ENCODE results near the gene STARD7.
A peak's percentile ranks its signal among the peaks of the same experiment; 100 is the strongest.

STARD7 gene

DNA sequence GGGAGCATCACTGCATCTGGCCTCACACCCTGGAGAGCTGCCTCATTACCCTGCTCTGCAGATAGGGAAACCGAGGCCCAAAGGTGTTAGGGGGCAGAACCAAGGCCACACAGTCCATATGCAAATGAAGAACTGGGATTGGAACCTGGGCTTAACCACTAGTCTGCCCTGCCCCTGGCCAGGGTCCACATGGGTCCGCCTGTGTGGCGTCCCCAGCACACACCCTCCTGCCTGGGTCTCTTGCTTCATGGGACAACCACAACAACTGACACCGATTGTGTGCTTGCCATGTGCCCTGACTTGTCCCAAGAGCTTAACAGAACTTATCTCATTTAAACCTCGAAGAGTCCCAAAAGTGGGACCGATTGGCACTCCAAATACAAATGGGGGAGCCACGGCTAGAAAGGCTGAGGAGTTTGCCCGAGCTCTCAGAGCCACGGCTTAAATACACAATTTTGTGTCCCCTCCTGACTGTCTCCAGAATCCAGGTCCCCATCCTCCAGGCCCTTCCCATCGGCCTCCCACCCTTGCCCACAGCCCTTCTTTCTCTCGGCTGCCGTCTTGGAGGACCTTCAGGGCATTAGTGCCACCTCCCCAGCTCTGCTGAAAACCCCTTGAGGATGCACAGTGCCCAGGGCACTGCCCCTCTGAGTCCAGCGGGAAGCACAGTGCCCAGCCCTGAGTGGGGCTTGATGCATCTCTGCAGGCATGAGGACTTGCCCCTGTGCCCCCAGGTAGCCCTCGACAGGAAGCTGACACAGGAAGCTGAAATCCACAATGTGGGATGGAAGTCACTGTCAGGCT is 57.6 kb downstream of the STARD7 start:
- TF ChIP-seq, protein P1, sequence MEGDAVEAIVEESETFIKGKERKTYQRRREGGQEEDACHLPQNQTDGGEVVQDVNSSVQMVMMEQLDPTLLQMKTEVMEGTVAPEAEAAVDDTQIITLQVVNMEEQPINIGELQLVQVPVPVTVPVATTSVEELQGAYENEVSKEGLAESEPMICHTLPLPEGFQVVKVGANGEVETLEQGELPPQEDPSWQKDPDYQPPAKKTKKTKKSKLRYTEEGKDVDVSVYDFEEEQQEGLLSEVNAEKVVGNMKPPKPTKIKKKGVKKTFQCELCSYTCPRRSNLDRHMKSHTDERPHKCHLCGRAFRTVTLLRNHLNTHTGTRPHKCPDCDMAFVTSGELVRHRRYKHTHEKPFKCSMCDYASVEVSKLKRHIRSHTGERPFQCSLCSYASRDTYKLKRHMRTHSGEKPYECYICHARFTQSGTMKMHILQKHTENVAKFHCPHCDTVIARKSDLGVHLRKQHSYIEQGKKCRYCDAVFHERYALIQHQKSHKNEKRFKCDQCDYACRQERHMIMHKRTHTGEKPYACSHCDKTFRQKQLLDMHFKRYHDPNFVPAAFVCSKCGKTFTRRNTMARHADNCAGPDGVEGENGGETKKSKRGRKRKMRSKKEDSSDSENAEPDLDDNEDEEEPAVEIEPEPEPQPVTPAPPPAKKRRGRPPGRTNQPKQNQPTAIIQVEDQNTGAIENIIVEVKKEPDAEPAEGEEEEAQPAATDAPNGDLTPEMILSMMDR (IDR thresholded peaks at IDR 0.05; ENCODE audit: low read depth, low read length), result no peak
- H3K4me3 ChIP-seq (ENCODE audit: low read depth, low read length), result no peak overlapping the region
- no peak for DNase-seq (ENCODE audit: low read depth, low spot score)
- in situ Hi-C loops (cut with HindIII; ENCODE audit: low sequenced_read_pairs), result no loop called here

DNA sequence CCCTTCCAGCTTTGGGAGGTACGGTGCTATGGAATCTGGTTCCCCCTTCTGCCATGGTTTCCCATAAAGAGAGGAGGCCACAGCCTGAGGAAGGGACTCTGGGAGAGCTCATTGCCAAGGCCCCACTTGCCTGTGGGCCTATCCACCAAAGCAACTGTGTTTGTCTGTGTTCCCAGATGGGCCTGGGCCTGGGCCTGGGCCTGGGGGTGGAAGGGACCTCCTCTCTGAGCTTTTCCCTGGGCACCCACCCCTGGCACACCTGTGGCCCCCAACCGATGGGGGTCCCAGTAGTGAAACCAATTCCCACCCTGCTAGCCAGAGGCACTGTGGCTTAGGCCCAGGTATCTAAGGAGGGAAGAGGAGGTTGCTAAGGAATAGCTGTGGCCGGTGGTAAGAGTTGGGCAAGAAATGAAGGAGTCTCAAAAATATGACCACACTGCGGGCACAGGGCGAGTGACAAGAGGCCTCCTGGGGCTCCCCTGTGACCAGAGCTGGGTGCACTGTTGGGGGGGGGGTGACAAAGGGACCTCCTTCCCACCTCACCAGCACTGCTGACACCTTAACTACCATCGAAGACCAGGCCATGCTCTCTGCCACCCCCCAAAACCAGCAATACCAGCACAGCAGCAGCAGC is 58.5 kb downstream of the STARD7 start:
- DNase-seq (ENCODE audit: low read depth, low spot score), result no peak
- H3K4me3 ChIP-seq (ENCODE audit: low read depth, low read length), result no peak overlapping the region
- TF ChIP-seq, protein P1 (IDR thresholded peaks at IDR 0.05; ENCODE audit: low read depth, low read length), result no peak
- in situ Hi-C loops (cut with HindIII; ENCODE audit: low sequenced_read_pairs), result no loop called here

DNA sequence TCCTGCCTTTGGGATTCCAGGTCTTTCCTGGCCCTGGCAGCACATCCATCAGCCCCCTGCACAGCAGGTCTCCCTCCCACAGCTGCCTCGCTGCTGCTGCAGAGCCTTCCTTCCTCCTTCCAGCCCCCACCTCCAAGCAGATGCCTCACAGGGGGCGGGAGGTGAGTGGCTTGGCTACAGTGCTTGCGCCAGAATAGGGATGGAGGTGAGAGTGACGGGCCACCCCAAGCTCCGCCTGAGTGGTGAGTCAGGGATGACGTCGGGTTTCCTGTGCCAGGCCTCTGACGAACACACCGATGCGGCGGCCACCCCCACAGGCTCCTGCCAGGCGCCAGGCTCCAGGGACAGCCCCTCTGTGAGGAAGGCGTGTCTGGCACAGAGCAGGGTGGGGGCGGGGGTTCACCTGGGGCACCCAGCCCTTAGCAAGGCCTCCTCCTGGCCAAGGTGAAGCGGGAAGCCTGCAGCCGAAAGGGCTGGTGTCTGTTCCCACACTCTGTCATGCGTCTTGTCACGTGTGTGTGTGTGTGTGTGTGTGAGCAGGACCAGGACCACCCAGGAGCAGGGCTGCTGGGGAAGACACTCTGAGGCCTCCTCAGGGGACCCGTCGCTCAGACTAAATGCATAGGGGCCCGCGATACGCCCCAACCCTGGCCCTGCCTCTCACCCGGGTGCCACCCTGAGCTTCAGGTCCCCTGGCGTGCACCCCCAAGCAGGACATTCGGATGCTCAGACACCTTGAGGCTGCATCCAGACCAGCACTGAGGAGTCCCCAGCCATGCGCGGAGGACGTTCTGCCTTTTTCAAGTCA is 60.0 kb downstream of the STARD7 start:
- in situ Hi-C loops (cut with HindIII; ENCODE audit: low sequenced_read_pairs), result no loop called here
- TF ChIP-seq, protein P1 (IDR thresholded peaks at IDR 0.05; ENCODE audit: low read depth, low read length), result no peak
- H3K4me3 ChIP-seq (ENCODE audit: low read depth, low read length), result no peak overlapping the region
- peak; percentile 88 for DNase-seq (ENCODE audit: low read depth, low spot score)

DNA sequence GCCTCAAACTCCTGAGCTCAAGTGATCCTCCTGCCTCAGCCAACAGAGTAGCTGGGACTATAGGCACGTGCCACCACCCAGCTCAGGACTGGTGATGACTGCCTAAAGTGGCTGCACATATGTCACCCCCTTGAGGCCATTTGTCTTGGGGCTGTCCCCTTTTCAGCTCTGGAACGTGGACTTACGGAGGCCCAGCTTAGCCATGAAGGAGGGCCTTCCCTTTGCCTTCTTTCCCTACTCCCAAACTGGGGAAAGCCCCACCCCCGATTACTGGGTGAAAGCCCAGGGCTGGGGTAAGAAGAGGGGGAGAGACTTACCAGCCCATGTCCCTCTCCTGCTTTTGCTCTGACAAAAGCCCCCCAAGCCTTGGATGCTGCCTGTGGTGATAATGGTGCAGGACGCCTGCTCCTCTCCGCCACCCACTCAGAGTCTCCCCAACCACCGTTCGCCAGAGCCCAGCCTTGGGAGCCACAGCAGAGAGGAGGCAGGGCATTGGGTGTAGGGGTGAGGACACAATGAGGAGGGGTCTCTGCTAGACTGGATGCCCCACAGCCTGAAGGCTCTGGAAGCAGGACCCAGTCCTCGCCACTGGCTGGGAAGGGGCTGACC is 60.9 kb downstream of the STARD7 start:
- TF ChIP-seq, protein P1 (IDR thresholded peaks at IDR 0.05; ENCODE audit: low read depth, low read length), result no peak
- no peak for DNase-seq (ENCODE audit: low read depth, low spot score)

DNA sequence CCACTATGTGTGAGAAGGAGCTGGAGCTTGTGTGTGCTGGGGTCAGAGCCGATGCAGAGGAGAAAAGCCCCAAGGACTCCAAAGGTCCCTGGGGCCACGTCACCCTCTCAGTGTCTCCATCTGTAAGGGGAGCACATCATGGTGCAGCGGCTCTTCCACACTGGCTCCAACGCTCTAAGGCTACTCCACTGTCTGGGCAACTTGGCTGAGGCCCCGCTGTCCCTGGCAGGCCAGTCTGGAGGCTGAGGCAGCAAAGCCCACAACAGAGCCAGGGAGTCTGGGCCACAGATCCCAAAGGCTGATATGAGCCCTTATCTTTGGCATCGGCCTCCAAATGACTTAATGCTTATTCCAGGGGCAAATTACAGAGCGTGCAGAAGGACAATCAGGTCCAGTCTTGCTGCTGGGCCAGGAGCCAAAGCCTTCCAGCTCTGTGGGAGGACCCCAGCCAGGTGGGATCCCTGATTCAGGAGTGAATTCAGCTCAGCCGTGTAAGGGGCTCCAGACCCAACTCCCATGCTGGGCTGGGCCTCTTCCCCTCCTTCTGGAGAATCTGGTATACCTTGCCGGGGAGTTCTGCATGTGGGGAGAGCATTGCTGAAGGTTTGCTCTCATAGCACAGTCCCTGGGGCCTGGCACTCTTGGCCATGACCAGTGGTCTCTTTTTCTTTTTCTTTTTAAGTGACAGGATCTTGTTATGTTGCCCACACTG is 61.6 kb downstream of the STARD7 start:
- in situ Hi-C loops (cut with HindIII; ENCODE audit: low sequenced_read_pairs), result no loop called here
- TF ChIP-seq, protein P1 (IDR thresholded peaks at IDR 0.05; ENCODE audit: low read depth, low read length), result no peak
- DNase-seq (ENCODE audit: low read depth, low spot score), result no peak
- no peak overlapping the region for H3K4me3 ChIP-seq (ENCODE audit: low read depth, low read length)

More for the DNA sequence above, 60.9 kb downstream of the STARD7 start:
- in situ Hi-C loops (cut with HindIII; ENCODE audit: low sequenced_read_pairs), result no loop called here
- H3K4me3 ChIP-seq (ENCODE audit: low read depth, low read length), result no peak overlapping the region

All from astrocyte of the spinal cord (primary cell).